Measurements from ENCODE around the gene SLC17A7.

Gene SLC17A7

DNA sequence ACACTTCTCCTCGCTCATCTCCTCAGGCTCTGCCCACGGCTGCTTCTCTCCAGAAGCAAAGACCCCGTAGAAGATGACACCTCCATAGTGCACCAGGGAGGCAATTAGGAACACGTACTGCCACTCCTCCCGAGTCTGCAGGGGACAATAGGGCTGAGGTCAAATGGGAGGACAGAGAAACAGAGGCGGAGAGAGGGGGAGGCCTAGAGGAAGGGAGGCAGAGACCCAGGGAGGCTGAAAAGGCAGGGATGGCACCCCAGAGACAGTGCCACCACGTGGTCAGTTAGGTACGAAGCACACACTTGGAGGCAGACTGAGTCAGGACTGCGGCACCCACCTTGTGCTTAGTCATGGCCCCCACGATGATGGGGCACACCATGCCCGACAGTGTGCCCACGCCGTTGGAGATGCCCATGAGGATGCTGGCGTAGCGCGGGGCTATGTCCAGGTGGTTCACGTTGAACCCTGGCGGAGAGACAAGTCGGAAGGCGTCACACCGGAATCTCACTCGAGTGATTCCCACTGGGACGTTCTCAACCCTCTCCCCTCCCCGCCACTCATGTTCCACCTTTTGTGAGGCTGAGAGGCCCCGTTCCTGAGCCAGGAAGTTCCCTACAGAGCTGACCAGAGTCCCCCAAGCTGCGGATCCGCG is 10.5 kb downstream of the SLC17A7 start:
- FAIRE-seq = no peak

DNA sequence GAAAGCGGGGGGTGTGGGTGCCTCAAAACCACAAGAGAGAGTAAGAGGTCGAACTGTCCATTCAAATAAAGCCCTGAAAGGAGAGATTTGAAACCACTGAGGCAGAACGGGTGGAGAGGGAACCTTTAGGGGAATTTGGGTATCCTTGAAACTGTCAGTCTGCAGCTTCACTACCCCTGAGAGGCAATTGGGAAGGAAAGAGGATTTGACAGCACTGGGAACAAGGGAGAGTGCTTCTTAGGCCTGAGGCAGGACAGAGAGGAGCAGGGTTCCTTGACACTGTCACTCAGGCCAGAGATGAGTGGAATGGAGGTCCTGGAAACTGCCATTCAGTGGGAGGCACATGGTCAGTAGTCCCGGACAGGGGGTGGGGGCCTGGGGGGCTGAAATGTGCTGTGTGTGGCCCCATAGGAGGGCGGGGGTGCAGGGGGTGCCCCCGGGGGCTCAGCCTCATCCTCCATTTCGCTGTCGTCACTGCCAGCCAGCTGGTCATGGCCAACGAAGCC is 11.1 kb downstream of the SLC17A7 start:
- FAIRE-seq (no peak), DNase-seq (ENCODE audit: insufficient read length) (no peak)
- TF ChIP-seq POLR2AphosphoS5 (IDR thresholded peaks at IDR 0.05; ENCODE audit: low read depth, low read length) (no peak), POLR2A (IDR thresholded peaks at IDR 0.05; ENCODE audit: low read depth, low read length) (no peak), TAF1 (IDR thresholded peaks at IDR 0.05; ENCODE audit: borderline replicate concordance, low read depth, low read length) (no peak)

More for the DNA sequence above, 10.5 kb downstream of the SLC17A7 start:
- TF ChIP-seq POLR2AphosphoS5 (IDR thresholded peaks at IDR 0.05; ENCODE audit: low read depth, low read length) (no peak), TAF1 (IDR thresholded peaks at IDR 0.05; ENCODE audit: borderline replicate concordance, low read depth, low read length) (no peak), POLR2A (IDR thresholded peaks at IDR 0.05; ENCODE audit: low read depth, low read length) (no peak)
- no peak for DNase-seq (ENCODE audit: insufficient read length)

DNA sequence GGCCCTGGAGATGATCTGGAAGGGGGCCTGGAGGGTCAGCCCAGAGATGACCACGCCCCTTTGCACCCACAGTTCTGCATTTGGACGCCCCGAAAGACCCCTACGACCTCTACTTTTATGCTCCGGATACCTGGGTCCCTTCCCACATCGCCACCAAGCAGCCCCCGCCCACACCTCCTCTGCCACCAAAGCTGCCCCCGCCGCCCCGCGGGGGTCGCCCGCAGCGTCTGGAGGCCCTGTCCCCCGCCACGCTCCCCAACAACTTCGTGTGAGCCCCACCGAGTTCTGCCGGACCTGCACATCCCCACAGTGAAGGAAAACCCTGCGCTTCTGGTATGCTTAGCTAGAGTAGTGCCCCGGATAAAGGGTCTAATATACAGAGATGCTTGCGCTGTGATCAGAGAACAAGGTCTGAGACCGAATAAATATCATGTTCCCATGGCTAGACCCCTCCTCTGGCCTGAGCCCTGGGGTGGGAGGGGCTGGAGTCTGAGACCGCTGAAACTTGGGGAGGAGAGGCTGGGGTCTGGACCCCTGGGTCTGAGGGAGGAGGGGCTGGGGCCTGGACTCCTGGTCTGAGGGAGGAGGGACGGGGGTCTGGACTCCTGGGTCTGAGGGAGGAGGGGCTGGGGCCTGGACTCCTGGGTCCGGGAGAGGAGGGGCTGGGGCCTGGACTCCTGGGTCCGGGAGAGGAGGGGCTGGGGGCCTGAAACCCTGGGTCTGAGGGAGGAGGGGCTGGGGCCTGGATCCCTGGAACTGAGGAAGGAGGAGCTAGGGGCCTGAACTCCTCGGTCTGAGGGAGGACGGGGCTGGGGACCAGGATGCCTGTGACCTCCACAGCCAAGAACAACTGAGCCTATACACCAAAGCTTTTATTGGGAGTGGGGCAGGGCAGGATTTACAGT is 12.5 kb downstream of the SLC17A7 start:
- FAIRE-seq (no peak), DNase-seq (ENCODE audit: insufficient read length) (no peak)
- no peak for TF ChIP-seq POLR2A (IDR thresholded peaks at IDR 0.05; ENCODE audit: low read depth, low read length)

DNA sequence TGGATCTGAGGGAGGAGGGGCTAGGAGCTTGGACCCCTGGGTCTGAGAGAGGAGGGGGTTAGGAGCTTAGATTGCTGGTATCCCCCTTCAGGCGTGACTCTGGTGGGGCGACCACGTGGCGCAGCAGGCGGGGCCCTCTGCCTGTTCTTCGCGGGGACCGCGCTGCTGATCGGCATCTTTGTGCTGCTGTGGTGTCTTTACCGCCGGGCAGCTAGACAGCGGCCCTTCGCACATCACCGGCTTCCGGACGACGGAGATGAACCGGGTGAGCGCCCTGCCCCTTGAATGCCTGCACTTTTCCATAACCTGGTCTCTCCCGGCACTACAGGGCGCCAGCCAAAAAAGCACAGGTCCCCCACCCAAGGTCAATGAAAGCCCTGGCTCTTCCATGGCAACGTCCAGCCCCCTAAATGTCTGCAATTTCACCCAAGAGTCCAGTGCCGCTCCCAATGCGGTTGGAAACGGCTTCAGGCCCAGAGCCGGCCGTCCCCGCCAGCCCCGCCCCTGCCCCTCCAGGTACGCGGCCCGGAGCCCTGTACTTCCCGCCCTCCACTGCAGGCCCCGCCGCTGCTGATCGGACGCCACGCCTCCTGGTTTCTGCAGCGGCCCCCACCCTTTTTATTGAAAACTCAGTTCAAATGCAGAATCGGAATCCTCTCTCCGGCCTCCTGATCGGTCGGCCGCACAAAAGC is 13.3 kb downstream of the SLC17A7 start:
- TF ChIP-seq POLR2A (IDR thresholded peaks at IDR 0.05; ENCODE audit: low read depth, low read length) (no peak), POLR2AphosphoS5 (IDR thresholded peaks at IDR 0.05; ENCODE audit: low read depth, low read length) (no peak), TAF1 (IDR thresholded peaks at IDR 0.05; ENCODE audit: borderline replicate concordance, low read depth, low read length) (no peak)
- FAIRE-seq (peak; percentile 9), DNase-seq (ENCODE audit: insufficient read length) (no peak)

DNA sequence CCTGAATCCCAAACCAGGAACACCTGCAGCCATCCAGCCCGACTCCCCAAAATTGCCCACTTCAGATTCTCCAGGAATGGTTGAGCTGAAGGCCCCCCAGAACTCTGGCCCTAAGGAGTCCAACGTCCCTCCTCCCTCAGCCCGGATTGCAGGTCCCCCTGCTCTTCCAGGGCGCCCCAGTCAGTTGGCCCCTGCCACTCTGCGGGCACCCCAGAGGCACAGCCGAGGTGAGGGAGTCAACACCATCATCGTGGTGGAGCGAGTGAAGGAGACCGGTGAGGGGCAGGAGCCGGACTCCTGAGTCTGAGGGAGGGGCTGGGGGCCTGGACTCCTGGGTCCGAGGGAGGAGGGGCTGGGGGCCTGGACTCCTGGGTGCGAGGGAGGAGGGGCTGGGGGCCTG is 14.0 kb downstream of the SLC17A7 start:
- DNase-seq (ENCODE audit: insufficient read length) = no peak
- FAIRE-seq = no peak
- TF ChIP-seq POLR2AphosphoS5 (IDR thresholded peaks at IDR 0.05; ENCODE audit: low read depth, low read length) (no peak), TAF1 (IDR thresholded peaks at IDR 0.05; ENCODE audit: borderline replicate concordance, low read depth, low read length) (no peak), POLR2A (IDR thresholded peaks at IDR 0.05; ENCODE audit: low read depth, low read length) (no peak)

DNA sequence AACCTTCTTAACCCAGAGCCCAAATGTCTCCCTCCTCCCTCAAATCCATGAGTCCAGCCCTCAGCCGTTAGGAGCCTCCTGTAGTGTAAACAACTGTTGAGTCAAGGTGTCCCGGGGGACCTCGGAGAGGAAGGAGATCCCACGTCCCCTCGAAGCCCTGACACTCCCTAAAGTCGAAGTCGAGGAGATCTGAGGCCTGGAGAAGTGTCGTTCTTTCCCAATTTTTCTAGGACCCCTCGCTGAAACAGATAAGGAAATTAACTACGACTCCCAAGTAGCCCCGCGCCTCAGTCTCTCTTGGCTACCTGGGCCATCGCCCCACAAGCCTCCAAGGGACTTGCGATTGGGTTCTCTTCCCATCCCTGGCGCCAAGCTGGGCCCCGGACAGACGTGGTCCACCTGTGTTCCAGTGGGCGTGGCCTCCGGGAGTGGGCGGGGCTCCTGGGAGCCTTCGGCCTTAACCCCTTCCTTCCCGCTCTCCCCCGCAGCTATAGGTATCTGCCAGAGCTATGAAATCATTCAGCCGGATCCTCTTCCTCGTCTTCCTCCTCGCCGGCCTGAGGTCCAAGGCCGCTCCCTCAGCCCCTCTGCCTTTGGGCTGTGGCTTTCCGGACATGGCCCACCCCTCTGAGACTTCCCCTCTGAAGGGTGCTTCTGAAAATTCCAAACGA is 15.3 kb downstream of the SLC17A7 start:
- TF ChIP-seq POLR2AphosphoS5 (IDR thresholded peaks at IDR 0.05; ENCODE audit: low read depth, low read length) (no peak), TAF1 (IDR thresholded peaks at IDR 0.05; ENCODE audit: borderline replicate concordance, low read depth, low read length) (no peak), POLR2A (IDR thresholded peaks at IDR 0.05; ENCODE audit: low read depth, low read length) (no peak)
- DNase-seq (ENCODE audit: insufficient read length) (no peak), FAIRE-seq (no peak)

DNA sequence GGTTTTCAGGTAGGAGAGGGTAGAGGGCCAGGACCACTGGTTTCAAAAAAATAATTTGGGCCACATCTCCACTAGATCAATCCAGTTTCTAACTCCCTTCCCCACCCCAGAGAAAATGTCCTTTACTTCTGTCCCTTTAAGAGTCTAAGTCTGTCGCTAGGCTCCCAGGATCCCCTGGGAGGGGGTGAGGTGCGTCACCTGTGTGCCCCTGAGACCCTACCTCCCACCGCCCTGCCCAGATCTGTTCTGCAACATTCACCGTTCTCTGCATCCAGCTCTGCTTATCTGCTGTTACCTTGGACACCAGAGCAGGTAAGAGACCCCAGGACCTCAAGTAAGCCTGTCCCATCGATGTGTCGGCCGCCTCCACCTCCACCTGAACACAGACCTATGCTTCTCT is 16.1 kb downstream of the SLC17A7 start, which contains the start of gene GFY:
Gene GFY, plus strand, starts transcription at position 211 of the 400 bp plus-strand sequence. CDS start 1,043 bp downstream, outside the sequence.
- TF ChIP-seq TAF1 (IDR thresholded peaks at IDR 0.05; ENCODE audit: borderline replicate concordance, low read depth, low read length) (no peak), POLR2A (IDR thresholded peaks at IDR 0.05; ENCODE audit: low read depth, low read length) (no peak), POLR2AphosphoS5 (IDR thresholded peaks at IDR 0.05; ENCODE audit: low read depth, low read length) (no peak)
- DNase-seq (ENCODE audit: insufficient read length) = no peak
- FAIRE-seq = no peak

DNA sequence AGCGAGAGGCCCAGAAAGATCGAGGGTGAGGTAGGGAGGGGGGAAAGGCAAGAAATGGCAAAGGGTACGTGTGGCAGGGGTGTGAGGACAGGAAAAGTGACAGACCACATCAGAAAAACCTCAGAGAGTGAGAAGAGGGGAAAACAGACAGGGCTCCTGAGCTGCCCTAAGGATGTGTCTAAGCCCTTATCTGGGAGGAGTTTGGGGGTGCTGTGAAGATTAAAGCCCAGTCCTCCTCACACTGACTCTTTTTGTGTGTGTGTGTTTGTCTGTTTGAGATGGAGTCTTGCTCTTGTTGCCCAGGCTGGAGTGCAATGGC is 17.4 kb downstream of the SLC17A7 start:
- DNase-seq (ENCODE audit: insufficient read length) (no peak), FAIRE-seq (no peak)
- TF ChIP-seq POLR2AphosphoS5 (IDR thresholded peaks at IDR 0.05; ENCODE audit: low read depth, low read length) = no peak
- no peak for TF ChIP-seq POLR2A (IDR thresholded peaks at IDR 0.05; ENCODE audit: low read depth, low read length)
- TF ChIP-seq TAF1 (IDR thresholded peaks at IDR 0.05; ENCODE audit: borderline replicate concordance, low read depth, low read length) = no peak

DNA sequence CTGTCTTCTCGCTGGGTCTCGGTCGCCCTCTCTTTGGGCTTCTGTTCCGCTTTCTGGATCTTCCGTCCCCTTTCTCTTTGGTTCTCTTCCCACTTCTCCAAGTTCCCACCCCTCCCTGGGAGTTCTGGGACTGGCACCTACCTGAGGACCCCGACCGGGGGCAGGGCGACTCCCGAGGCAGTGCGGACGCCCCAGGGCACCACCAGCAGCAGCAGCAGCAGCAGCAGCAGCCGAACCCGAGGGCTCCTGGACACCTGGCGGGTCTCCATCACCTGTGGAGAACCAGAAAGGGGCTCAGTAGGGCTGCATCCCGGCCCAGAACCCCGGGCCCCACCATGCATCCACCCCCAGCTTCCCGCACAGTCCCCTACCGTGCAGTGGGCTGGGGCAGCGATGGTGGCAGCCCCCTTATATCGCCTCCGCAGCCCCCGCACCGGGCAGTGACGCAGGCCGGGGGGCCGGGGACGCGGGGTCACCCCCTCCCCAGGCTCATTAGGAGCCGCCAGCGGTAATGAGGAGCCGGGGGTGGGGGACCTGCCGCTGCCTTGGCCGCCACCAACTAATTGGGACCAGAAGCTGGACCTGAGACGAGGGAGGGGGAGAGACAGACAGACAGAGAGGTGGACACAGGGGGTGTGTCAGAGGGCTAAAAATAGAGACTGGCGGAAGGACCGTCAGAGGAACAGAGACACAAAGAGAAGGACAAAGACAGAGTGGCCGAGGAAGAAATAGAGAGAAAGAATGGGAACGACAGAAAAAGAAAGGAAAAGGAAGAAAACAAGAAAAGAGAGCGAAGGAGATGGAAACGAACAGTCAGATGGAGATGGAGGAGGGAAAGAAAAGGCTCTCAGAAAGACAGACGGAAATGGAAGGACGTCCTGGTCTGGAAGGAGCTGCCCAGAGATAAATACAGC is 18.0 kb downstream of the SLC17A7 start, which contains the start of gene PTH2:
Gene PTH2, minus strand, starts transcription at position 371 of the 914 bp plus-strand sequence. Its CDS starts 102 bp downstream, at position 269.
- DNase-seq (ENCODE audit: insufficient read length) (no peak), FAIRE-seq (no peak)
- TF ChIP-seq POLR2AphosphoS5 (IDR thresholded peaks at IDR 0.05; ENCODE audit: low read depth, low read length) (no peak), POLR2A (IDR thresholded peaks at IDR 0.05; ENCODE audit: low read depth, low read length) (no peak), TAF1 (IDR thresholded peaks at IDR 0.05; ENCODE audit: borderline replicate concordance, low read depth, low read length) (no peak)

All from GM12892 (cell line).